ENCODE data around the gene KLHL35.
"Not testable (repeated sequence)": the region's sequence is repeated elsewhere in the genome, so short reads cannot be mapped to it uniquely, and the experiment has no call there.

Gene KLHL35

DNA sequence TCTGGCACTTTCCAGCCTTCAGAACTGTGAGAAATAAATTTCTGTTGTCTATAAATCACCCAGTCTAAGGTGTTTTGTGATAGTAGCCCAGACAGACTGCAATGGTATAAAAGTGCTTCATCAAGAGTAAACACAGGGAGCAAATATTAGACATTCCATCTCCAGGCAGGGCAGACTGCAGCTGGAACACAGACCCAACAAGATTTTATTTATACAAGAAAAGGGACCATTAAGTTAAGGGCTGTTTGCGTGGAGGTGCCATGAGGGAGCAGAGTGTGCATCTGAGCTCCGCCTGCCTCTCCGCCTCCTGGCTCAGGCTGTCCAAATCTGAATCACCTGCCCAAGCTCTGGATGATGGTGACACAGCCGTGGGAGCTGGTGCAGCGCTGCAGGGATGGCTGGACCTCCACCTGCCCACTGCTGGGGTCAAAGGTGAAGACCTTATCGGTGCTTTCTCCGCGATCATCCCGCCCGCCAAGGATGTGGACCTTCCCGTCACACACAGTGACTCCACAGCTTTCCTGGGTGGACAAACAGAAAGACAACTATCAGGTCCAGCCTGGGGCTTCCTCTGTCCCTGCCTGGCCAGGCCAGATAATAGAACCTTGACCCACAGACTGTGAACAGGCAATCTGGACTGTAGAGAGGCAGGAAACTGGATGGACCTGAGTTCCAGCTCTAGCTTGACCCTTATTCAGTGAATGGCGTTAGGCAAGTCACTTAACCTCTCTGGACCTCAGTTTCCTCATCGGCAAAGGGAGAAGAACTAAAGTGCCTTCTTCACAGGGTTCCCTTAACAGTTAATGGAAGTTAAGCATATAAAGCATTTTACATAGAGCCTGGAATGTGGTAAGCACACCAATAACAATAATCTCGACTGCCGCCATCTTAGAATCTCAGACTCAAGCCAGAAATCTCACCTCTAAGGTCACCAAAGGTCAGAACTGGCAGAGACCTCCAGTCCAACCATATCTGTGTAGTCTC is 10.5 kb downstream of the KLHL35 start:
- DNase-seq: no peak

DNA sequence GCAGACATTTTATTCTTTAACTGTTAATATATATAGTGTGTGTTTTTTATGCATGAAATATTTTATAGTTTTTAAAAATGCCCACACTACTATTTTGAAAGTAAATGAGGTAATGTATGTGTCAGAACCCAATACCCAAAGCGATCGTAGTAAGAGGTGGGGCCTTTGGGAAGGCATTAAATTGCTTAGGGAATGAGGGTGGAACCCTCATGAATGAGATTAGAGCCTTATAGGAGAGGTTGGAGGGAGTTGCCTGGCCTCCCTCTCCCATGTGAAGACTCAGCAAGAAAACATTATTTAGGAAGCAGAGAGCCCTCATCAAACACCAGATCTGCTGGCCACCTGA is 11.1 kb downstream of the KLHL35 start:
- DNase-seq: no peak

GRCh38 chr11:75421035-75421602 is 11.9 kb downstream of the KLHL35 start:
- DNase-seq: no peak

- no peak for DNase-seq
Measured at GRCh38 chr11:75420224-75421034, 12.6 kb downstream of the KLHL35 start.

DNA sequence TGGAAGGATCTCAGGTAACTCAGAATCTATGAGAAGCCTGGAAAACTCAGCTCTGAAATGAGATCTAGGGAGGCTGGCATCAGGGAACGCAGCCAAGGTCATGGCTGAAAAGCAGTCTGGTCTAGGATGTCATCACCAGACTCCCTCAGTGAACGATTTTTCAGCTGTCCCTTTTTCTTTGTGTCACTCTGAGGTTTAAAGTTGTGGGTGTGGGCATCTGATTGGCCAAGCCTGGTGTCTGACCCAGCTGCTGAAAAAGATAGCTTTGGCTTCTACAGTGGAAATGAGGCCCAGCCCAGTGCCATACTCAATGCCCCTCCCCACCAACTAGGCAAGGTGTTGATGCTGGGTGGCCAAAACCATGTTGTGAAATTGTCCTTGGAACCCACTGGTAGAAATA is 19.1 kb downstream of the KLHL35 start:
- DNase-seq: no peak

- DNase-seq: not testable (repeated sequence)
Measured at GRCh38 chr11:75413146-75413545, 19.9 kb downstream of the KLHL35 start.

GRCh38 chr11:75409971-75410370 is 23.0 kb downstream of the KLHL35 start:
- DNase-seq: not testable (repeated sequence)

DNA sequence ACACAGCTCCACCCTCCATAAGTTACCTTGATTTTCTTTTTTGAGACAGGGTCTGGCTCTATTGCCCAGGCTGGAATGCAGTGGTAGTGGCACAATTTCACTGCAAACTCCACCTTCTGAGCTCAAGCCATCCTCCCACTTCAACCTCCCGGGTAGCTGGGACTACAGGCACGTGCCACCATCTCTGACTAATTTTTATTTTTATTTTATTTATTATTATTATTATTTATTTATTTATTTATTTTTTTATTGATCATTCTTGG is 24.1 kb downstream of the KLHL35 start:
- no peak for DNase-seq

- DNase-seq: peak; percentile 29
Measured at GRCh38 chr11:75406338-75406777, 26.6 kb downstream of the KLHL35 start.

GRCh38 chr11:75403983-75404658 is 28.9 kb downstream of the KLHL35 start:
- no peak for DNase-seq

- no peak for DNase-seq
Measured at GRCh38 chr11:75403037-75403436, 30.0 kb downstream of the KLHL35 start.

DNA sequence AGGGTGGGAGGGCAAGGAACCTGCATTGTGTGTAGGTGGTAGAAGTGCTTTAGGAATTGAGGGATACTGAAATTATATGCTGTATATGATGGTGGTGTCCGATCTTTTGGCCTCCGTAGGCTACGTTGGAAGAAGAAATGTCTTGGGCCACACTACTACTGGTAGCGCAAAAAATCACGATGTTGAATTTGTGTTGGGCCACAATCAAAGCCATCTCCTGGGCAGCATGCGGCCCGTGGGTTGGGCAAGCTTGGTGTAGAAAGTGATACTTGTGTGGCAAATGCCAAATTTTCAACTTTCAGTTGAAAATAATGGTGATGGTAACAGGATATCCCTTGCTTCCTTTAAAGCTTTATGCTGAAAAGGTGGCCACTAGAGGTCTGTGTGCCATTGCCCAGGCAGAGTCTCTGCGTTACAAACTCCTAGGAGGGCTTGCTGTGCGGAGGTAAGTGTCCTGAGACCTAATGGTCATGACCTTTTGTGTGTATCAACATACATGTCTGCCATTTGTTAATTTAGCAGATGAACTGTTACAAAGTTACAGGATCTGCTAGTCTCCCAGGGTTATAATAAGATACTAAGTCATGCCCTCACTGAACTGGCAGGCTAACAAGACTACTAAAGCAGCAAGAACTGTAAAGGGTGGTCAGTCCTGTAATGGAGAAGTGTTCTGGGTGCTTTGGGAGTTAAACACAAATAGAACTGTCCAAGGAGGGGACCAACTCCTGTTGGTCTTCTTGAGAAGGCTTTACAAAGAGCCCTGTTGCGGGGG is 30.8 kb downstream of the KLHL35 start:
- no peak for DNase-seq

- peak; percentile 10 for DNase-seq
Measured at GRCh38 chr11:75400146-75400865, 32.7 kb downstream of the KLHL35 start.

DNA sequence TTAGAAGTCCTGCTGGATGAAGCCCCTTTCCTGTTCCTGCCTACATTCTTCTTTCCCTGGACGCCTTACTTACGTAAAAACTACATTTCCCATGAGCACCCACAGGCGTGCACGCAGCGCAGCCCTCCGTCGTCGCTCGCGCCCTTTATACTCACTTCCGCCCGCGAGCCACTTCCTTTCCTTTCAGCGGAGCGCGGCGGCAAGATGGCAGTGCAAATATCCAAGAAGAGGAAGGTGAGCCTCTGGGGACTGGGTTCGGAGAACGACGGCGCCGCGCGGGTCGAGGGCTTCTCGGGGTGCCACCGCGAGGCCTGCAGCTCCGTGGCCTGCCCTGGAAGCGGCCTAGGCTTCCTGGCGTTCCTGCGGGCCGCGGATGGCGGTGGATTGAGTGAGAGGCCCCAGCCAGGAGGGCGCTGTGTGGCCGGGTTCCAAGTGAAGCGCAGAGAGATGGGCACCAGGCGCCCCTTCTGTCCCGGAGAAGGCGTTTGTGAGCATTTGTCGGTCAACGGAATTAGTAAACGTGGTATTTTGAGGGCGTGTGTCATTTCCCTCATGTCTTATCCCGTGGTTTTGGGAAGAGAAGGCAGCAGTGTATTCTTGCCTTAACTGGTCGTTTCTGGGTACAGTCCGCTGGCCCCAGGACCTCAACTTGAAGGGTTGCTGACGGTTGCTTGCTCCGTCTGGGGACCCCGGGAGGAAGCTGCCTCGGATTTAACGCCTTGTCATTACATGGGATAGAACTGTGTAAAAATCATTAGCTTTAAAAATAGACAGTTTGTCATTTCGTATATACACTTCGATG is 33.5 kb downstream of the KLHL35 start, which contains the start of gene RPS3:
Gene RPS3 (plus strand): TSS at position 175 of the 802 bp plus-strand sequence. CDS start 30 bp downstream, at position 205.
- DNase-seq: peak; percentile 85

- DNase-seq: no peak
Measured at GRCh38 chr11:75398906-75399305, 34.1 kb downstream of the KLHL35 start.

DNA sequence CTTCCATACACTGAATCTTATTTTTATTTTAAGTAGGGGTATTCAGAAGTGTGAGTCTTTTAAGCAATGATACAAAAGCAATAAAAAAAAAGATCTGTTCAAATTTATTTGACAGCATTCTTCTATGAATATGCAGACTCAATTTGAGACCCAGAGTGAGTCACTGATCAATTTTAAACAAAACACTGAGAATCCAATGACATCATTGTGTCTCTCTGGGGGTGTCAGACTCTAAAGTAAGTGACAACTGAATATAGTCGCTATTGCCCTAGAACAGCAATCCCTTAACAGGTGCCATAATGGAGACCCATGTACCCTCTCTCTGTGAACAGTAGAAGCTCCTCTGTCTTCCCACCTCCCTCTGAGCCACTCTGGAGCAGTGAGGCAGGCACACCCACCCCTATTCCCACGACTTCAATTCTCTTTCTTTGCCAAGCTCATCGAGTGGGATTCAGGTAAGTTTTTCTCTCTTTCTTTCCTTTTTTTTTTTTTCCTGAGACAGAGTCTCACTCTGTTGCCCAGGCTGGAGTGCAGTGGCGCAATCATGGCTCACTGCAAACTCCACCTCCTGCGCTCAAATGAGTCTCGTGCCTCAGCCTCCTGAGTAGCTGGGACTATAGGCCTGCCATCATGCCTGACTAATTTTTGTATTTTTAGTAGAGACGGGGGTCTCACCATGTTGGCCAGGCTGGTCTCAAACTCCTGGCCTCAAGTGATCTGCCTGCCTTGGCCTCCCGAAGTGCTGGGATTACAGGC is 38.7 kb downstream of the KLHL35 start:
- no peak for DNase-seq

DNA sequence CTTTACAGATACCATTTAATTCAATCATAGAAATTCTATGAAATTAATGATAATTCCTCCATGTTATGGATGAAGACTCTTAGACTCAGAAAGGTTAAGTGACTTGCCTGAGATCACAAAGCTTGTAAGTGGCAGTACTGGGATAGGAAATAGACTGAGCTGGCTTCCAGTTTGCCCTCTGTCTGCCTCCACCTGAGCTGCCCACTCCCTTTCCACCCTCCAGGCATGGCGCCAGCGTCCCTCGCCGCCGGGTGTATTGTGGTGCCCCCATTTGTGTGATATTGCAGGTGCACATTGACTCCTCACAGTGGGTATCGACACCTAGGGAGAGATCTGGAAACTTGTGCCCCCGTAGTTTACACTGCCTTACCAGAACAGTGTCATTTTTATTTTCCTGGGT is 43.1 kb downstream of the KLHL35 start:
- DNase-seq: no peak

- no peak for DNase-seq
Measured at GRCh38 chr11:75389276-75389605, 43.8 kb downstream of the KLHL35 start.

DNA sequence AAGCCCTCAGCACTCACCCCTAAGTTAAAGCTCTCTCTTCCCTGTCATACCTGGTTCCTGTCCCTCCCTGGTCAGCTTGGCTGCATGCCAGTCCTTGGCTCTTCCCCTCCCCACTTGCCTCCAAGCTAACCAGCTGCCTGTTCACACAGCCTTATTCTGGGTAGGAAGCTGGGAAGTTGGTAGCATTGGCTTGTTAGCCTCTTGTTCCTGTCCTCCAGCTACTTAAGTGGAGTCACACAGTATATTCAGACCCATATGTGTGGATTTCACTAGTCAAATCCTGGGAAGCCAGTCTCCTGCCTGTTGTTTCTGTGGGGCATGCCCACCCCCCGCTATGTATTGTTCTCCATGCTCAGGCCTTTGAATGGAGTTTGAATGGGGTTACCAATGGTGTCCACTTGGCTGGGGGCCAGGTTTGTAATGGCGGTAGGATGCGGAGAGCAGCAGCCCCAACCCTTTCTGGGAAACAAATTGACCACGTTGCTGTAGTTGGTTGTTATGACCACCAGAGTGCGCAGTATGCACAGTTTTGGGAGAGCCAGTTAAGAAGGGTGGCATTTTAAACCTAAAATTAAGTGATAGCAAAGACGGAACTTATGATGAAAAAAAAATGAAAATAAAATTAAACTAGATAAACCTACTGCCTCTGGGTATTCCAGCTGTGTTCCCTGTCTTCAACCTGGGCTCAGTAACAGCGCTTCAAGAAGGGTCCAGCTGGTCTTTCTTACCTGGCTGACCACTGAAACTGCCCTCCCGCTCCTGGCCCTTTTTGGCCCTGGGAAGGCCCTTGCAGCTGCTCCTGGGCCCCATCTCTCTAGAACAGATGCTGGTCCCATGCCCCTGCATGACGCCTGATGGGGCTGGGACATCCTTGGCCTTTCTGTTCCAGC is 44.4 kb downstream of the KLHL35 start:
- DNase-seq: peak; percentile 80
